ENCODE measurements around the gene ZBTB47. TPM values are rescaled to one million over a fixed set of nuclear protein-coding genes. Genes with fewer than 3 reads are reported as not detected.

Gene ZBTB47
- total RNA-seq, 4 donors from 2014 or later = 5.0 to 34.3 (median 10.3) TPM

- Histone ChIP-seq H3K9me3 (no peaks in the 10 kb centered on the region), H3K36me3 (no peaks in the 10 kb centered on the region), H3K4me3 (no peak overlapping the region), H3K27me3 (peaks cover 0 to 12% (median 0%) of the 10 kb centered on the region in 4 donors), H3K4me1 (no peaks in the 10 kb centered on the region), H3K27ac (no peak overlapping the region)
- intact Hi-C loops (cut with DNase I) = no loop called here
- DNase-seq = no peak
- TF ChIP-seq, protein P1, sequence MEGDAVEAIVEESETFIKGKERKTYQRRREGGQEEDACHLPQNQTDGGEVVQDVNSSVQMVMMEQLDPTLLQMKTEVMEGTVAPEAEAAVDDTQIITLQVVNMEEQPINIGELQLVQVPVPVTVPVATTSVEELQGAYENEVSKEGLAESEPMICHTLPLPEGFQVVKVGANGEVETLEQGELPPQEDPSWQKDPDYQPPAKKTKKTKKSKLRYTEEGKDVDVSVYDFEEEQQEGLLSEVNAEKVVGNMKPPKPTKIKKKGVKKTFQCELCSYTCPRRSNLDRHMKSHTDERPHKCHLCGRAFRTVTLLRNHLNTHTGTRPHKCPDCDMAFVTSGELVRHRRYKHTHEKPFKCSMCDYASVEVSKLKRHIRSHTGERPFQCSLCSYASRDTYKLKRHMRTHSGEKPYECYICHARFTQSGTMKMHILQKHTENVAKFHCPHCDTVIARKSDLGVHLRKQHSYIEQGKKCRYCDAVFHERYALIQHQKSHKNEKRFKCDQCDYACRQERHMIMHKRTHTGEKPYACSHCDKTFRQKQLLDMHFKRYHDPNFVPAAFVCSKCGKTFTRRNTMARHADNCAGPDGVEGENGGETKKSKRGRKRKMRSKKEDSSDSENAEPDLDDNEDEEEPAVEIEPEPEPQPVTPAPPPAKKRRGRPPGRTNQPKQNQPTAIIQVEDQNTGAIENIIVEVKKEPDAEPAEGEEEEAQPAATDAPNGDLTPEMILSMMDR (IDR thresholded peaks at IDR 0.05) = no peak
- no peak for TF ChIP-seq POLR2A (IDR thresholded peaks at IDR 0.05)
- 35 to 78% methylated on average over 5 to 12 of the region's 15 CpGs for WGBS, 2 donors
Measured at GRCh38 chr3:42701371-42702065, 48.0 kb downstream of the ZBTB47 start.

GRCh38 chr3:42702066-42702951 is 48.8 kb downstream of the ZBTB47 start, which contains the start of gene HHATL:
HHATL (minus strand) TSS chr3:42702798; CDS start chr3:42700826, 1,972 bp downstream.
- intact Hi-C loops (cut with DNase I) = no loop called here

GRCh38 chr3:42702982-42703694 is 49.6 kb downstream of the ZBTB47 start:
- no peak overlapping the region for H3K4me3 ChIP-seq
- H3K9me3 ChIP-seq = no peaks in the 10 kb centered on the region
- TF ChIP-seq, protein P1 (IDR thresholded peaks at IDR 0.05) = no peak
- no peak for TF ChIP-seq POLR2A (IDR thresholded peaks at IDR 0.05)
- no peaks in the 10 kb centered on the region for H3K4me1 ChIP-seq
- H3K36me3 ChIP-seq = no peaks in the 10 kb centered on the region
- DNase-seq = no peak
- intact Hi-C loops (cut with DNase I) = no loop called here
- H3K27ac ChIP-seq = no peak overlapping the region
- 100% methylated on average over 3 of the region's 6 CpGs; no CpG with 5 or more reads in 1 of the 2 donors for WGBS, 2 donors
- peaks cover 0 to 5% (median 0%) of the 10 kb centered on the region in 4 donors for H3K27me3 ChIP-seq

More at GRCh38 chr3:42702066-42702951, 48.8 kb downstream of the ZBTB47 start, which contains the start of gene HHATL:
- no peaks in the 10 kb centered on the region for H3K9me3 ChIP-seq
- no peaks in the 10 kb centered on the region for H3K36me3 ChIP-seq
- no peak within 1 kb of the TSS for H3K27ac ChIP-seq
- no peaks in the 10 kb centered on the region for H3K4me1 ChIP-seq
- TF ChIP-seq, protein P1 (IDR thresholded peaks at IDR 0.05) = no peak
- no peak for TF ChIP-seq POLR2A (IDR thresholded peaks at IDR 0.05)
- peaks cover 0 to 11% (median 0%) of the 10 kb centered on the region in 4 donors for H3K27me3 ChIP-seq
- no peak within 1 kb of the TSS for H3K4me3 ChIP-seq
- no peak for DNase-seq
- WGBS, 2 donors = 71% methylated on average over 3 of the region's 21 CpGs; no CpG with 5 or more reads in 1 of the 2 donors

- H3K4me1 ChIP-seq = no peaks in the 10 kb centered on the region
- H3K27ac ChIP-seq = no peak overlapping the region
- no CpG with 5 or more reads among the region's 5 CpGs for WGBS, 2 donors
- H3K36me3 ChIP-seq = no peaks in the 10 kb centered on the region
- no peak overlapping the region for H3K4me3 ChIP-seq
- intact Hi-C loops (cut with DNase I) = no loop called here
- H3K27me3 ChIP-seq = peaks cover 0 to 5% (median 0%) of the 10 kb centered on the region in 4 donors
- no peaks in the 10 kb centered on the region for H3K9me3 ChIP-seq
- no peak for DNase-seq
- no peak for TF ChIP-seq POLR2A (IDR thresholded peaks at IDR 0.05)
- TF ChIP-seq, protein P1 (IDR thresholded peaks at IDR 0.05) = no peak
Measured at GRCh38 chr3:42703695-42704025, 50.2 kb downstream of the ZBTB47 start.
